Measurements from ENCODE around the gene PHLDB3. TPM values are rescaled to one million over a fixed set of nuclear protein-coding genes. Genes with fewer than 3 reads are reported as not detected.

The PHLDB3 gene
- total RNA-seq, 1 donor from 2014 or later: 7.9 TPM

DNA sequence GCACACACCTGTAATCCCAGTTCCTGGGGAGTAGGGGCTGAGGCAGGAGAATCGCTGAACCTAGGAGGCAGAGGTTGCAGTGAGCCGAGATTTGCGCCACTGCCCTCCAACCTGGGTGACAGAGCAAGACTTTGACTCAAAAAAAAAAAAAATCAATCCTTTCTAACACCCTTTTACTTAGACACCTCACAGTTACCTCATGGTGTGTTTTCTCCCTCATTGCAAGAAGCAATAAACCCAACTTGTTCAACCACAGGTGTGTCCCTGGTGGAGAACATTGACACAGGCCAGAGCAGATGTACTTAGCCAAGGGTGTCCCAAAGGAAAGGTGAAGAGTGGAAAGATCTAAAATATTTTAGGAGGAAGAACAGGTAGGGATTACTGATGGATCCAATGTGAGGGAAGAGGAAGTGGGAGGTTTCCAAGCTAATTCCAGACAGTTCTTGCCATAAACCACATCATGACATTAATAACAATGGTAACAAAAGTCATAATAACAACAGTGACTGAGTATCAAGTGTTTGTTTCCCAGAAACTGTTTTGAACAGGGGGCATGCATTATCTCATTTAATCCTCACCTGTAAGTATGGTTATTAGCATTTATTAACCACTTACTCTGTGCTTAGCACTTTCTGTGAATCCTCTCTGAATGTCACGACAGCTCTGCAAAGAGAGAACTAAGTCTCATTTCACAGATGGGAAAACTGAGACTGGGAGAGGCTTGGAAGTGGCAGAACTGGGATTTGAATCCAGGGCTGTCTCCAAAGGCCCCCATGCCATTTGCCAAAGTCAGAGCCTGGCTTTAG, 36.0 kb downstream of the PHLDB3 start:
- DNase-seq (ENCODE audit: low read depth): peak; percentile 23
- TF ChIP-seq, protein P1, sequence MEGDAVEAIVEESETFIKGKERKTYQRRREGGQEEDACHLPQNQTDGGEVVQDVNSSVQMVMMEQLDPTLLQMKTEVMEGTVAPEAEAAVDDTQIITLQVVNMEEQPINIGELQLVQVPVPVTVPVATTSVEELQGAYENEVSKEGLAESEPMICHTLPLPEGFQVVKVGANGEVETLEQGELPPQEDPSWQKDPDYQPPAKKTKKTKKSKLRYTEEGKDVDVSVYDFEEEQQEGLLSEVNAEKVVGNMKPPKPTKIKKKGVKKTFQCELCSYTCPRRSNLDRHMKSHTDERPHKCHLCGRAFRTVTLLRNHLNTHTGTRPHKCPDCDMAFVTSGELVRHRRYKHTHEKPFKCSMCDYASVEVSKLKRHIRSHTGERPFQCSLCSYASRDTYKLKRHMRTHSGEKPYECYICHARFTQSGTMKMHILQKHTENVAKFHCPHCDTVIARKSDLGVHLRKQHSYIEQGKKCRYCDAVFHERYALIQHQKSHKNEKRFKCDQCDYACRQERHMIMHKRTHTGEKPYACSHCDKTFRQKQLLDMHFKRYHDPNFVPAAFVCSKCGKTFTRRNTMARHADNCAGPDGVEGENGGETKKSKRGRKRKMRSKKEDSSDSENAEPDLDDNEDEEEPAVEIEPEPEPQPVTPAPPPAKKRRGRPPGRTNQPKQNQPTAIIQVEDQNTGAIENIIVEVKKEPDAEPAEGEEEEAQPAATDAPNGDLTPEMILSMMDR (IDR thresholded peaks at IDR 0.05; ENCODE audit: insufficient read depth, low read length, severe bottlenecking): no peak
- H3K36me3 ChIP-seq (ENCODE audit: control insufficient read depth, insufficient read depth, low read length): no peaks in the 10 kb centered on the region
- no peak for FAIRE-seq
- H3K27me3 ChIP-seq (ENCODE audit: control insufficient read depth, insufficient read depth, low read length): no peaks in the 10 kb centered on the region
- no peak overlapping the region for H3K4me3 ChIP-seq (ENCODE audit: low read depth, low read length)

DNA sequence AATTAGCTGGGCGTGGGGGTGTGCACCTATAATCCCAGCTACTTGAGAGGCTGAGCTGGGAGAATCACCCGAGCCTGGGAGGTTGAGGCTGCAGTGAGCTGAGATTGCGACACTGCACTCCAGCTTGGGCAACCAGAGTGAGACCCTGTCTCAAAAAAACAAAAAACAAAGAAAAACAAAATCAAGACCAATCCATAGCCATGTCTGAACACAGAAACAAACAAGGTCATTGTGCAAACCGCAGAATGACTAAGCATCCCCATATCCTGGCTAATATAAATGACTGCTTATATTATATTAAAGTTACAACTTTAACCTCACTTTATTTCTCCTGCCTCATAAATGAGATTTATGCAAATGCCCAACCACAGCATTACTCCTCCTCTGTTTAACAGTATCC, 36.8 kb downstream of the PHLDB3 start:
- H3K36me3 ChIP-seq (ENCODE audit: control insufficient read depth, insufficient read depth, low read length): no peaks in the 10 kb centered on the region
- FAIRE-seq (no peak), DNase-seq (ENCODE audit: low read depth) (peak; percentile 68)
- no peaks in the 10 kb centered on the region for H3K27me3 ChIP-seq (ENCODE audit: control insufficient read depth, insufficient read depth, low read length)
- H3K4me3 ChIP-seq (ENCODE audit: low read depth, low read length): no peak overlapping the region
- TF ChIP-seq, protein P1 (IDR thresholded peaks at IDR 0.05; ENCODE audit: insufficient read depth, low read length, severe bottlenecking): no peak

DNA sequence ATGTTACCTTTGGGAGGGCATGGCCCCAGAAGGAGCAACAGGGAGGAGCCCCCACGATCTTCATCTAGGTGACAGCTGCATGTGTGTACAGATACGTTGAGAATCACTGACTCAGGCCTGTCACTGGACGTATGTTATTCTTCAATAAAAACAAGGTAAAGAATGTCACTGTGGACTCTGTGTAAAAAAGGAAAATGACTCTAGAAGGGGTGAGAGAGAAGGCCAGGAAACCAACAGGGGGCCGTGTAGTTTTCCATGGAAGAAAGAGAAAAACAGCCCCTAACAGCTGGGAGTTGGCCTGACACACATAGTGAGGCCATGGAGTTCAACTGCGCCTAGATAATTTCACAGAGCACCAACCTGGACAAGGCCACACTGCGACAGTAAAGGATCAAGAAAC, 37.3 kb downstream of the PHLDB3 start:
- DNase-seq (ENCODE audit: low read depth): no peak
- Histone ChIP-seq H3K27me3 (ENCODE audit: control insufficient read depth, insufficient read depth, low read length) (no peaks in the 10 kb centered on the region), H3K4me3 (ENCODE audit: low read depth, low read length) (no peak overlapping the region), H3K36me3 (ENCODE audit: control insufficient read depth, insufficient read depth, low read length) (no peaks in the 10 kb centered on the region)
- no peak for FAIRE-seq
- TF ChIP-seq, protein P1 (IDR thresholded peaks at IDR 0.05; ENCODE audit: insufficient read depth, low read length, severe bottlenecking): no peak

DNA sequence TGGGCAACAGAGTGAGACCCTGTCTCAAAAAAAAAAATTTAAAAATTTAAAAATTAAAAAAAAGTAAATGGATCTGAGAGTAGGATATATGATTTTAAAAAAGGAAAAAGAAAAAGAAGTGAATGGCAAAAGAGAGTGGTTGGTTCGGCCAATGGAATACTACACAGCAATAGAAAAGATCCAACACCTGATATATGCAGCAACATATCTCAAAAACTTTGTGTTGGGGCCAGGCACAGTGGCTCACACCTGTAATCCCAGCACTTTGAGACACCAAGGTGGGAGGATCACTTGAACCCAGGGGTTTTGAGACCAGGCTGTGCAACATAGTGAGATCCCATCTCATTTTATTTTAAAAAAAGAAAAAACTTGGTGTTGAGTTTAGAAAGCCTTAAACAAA, 37.8 kb downstream of the PHLDB3 start:
- TF ChIP-seq, protein P1 (IDR thresholded peaks at IDR 0.05; ENCODE audit: insufficient read depth, low read length, severe bottlenecking): no peak
- FAIRE-seq (no peak), DNase-seq (ENCODE audit: low read depth) (no peak)
- Histone ChIP-seq H3K4me3 (ENCODE audit: low read depth, low read length) (no peak overlapping the region), H3K27me3 (ENCODE audit: control insufficient read depth, insufficient read depth, low read length) (no peaks in the 10 kb centered on the region), H3K36me3 (ENCODE audit: control insufficient read depth, insufficient read depth, low read length) (no peaks in the 10 kb centered on the region)

DNA sequence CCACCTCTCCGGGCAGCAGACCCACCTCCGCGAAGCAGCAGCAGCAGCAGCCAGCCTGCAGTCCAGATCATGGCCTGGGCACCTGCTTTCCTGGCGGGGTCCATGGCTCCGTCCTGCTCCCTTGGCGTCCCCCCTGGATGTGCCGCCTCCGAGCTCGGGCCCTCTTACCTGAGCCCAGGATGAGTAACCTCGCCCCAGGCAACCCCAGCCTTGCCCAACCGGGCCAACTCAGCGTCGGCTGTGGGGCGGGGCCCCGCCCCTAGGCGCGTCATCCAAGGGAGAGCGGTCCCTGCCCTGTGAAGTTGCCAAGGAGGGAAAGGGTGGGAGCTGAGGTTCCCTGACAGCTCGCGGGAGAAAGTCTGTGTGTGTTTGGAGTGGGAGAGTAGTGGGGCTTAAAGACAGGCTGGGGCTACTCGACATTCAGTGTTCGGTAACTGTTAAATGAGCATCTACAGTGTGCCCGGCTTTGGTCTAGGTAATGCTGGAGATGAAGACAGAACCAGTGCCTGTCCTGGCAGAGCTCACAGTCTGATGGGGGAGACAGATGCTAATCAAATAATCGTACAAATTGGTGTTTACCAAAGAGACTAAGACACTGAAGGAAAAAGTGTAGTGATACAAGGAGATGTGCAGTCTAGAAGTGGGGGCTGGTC, 39.0 kb downstream of the PHLDB3 start, which contains the start of gene LYPD3:
Gene LYPD3 (minus strand): TSS at position 141 of the 653 bp plus-strand sequence. CDS start 37 bp downstream, at position 104.
- Histone ChIP-seq H3K4me3 (ENCODE audit: low read depth, low read length) (peak within 1 kb of the TSS; percentile 64), H3K27me3 (ENCODE audit: control insufficient read depth, insufficient read depth, low read length) (no peaks in the 10 kb centered on the region), H3K36me3 (ENCODE audit: control insufficient read depth, insufficient read depth, low read length) (peaks cover 4% of the 10 kb centered on the region)
- DNase-seq (ENCODE audit: low read depth): peak; percentile 90
- TF ChIP-seq, protein P1 (IDR thresholded peaks at IDR 0.05; ENCODE audit: insufficient read depth, low read length, severe bottlenecking): no peak
- FAIRE-seq: no peak
